Kidney epithelial cell (primary cell): ENCODE data around the gene SPTB. TPM values are rescaled to one million over a fixed set of nuclear protein-coding genes. Genes with fewer than 3 reads are reported as not detected.

ENCODE experiments used
- DNase-seq: peaks from one replicate; pipeline ENCODE4 v3.0.0-alpha.2; 2010; ENCODE audit warnings: low read depth
- H3K27me3 ChIP-seq: 2 replicates; pipeline ENCODE4 v1.6.0; 2011; ENCODE audit warnings: low read length; ENCODE audit not compliant: control insufficient read depth, insufficient read depth
- H3K36me3 ChIP-seq: 2 replicates; pipeline ENCODE4 v1.5.1; 2011; ENCODE audit warnings: low read length; ENCODE audit not compliant: control insufficient read depth, insufficient read depth
- H3K4me3 ChIP-seq: 2 replicates; pipeline ENCODE4 v1.5.1; 2011; ENCODE audit warnings: low read depth, mild to moderate bottlenecking, control low read depth, low read length
- total RNA-seq: library from RNA; depleted of rRNA; stranded (reverse); fragments of >200 nt; gene quantifications from 2 replicates; pipeline ENCODE4 v1.2.3, GENCODE V29; 2015
- TF ChIP-seq, protein P1 (sequence below): IDR thresholded peaks from 2 replicates; pipeline ENCODE4 v1.5.1; 2011; ENCODE audit warnings: mild to moderate bottlenecking, moderate library complexity, low read length, control low read depth, inconsistent platforms; ENCODE audit not compliant: insufficient read depth, poor library complexity, severe bottlenecking

The SPTB gene
- total RNA-seq, 1 donor from 2014 or later = 0.54 TPM

DNA sequence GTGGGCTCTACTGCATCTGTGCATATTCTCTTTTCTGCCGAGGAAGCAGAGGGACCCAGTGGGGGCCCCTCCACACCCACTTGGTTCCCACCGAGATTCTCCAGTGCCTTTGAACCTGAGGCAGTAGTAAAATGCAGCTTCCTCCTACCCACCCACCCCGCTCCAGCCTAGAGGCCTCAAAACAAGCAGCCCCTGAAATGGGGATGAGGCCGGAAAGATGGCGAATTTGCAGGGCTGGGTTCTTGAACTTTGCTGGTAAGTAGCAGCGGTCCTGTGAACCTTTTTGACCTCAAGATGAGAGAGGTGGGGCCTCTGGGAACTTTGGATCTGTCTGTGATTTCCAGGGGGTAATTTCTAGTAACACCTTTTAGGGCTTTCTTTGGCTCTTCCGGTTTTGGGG, 160.1 kb downstream of the SPTB start:
- DNase-seq = no peak
- Histone ChIP-seq H3K27me3 (no peaks in the 10 kb centered on the region), H3K36me3 (no peaks in the 10 kb centered on the region), H3K4me3 (no peak overlapping the region)
- TF ChIP-seq, protein P1, sequence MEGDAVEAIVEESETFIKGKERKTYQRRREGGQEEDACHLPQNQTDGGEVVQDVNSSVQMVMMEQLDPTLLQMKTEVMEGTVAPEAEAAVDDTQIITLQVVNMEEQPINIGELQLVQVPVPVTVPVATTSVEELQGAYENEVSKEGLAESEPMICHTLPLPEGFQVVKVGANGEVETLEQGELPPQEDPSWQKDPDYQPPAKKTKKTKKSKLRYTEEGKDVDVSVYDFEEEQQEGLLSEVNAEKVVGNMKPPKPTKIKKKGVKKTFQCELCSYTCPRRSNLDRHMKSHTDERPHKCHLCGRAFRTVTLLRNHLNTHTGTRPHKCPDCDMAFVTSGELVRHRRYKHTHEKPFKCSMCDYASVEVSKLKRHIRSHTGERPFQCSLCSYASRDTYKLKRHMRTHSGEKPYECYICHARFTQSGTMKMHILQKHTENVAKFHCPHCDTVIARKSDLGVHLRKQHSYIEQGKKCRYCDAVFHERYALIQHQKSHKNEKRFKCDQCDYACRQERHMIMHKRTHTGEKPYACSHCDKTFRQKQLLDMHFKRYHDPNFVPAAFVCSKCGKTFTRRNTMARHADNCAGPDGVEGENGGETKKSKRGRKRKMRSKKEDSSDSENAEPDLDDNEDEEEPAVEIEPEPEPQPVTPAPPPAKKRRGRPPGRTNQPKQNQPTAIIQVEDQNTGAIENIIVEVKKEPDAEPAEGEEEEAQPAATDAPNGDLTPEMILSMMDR = no peak

DNA sequence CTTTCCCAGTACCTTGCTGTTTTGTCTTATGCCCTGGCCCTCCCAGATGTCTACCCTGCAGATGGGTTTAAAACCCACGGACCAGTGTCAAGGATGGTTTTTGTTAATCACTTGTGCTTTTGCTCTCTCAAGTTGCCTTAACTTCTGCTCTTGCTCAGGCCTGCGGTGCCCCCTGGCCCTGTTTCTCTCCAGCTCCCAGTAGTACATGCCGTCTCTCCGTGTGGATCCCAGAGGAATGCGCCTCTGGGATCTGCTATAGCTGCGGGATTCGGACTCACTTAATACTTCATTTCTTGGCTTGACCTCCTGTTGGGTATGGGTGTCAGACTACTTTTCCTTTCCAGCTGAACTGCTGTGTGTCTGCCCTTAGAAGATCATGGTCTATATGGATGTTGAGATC, 160.9 kb downstream of the SPTB start:
- H3K27me3 ChIP-seq = no peaks in the 10 kb centered on the region
- no peak overlapping the region for H3K4me3 ChIP-seq
- no peak for DNase-seq
- no peaks in the 10 kb centered on the region for H3K36me3 ChIP-seq
- TF ChIP-seq, protein P1 = no peak

DNA sequence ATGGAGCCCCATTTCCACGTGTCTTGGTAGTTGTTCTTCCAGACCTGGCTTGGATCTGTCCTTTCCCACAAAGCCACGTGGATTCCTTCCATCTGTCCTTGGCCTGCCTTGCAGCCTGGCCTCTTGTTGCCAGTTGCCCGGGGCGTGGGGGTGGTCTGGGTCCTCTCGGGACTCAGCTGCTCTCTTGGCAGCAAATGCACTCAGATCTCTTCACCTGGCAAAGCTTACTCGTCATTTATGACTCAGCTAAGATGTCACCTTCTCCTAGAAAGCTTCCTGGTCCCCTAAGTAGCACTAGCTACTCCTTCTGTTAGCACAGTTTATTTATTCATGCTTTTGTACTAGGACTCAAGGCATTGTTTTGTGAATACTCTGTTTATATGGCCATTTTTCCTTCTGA, 161.8 kb downstream of the SPTB start:
- no peak overlapping the region for H3K4me3 ChIP-seq
- no peak for DNase-seq
- no peaks in the 10 kb centered on the region for H3K27me3 ChIP-seq
- H3K36me3 ChIP-seq = no peaks in the 10 kb centered on the region
- TF ChIP-seq, protein P1 = no peak

DNA sequence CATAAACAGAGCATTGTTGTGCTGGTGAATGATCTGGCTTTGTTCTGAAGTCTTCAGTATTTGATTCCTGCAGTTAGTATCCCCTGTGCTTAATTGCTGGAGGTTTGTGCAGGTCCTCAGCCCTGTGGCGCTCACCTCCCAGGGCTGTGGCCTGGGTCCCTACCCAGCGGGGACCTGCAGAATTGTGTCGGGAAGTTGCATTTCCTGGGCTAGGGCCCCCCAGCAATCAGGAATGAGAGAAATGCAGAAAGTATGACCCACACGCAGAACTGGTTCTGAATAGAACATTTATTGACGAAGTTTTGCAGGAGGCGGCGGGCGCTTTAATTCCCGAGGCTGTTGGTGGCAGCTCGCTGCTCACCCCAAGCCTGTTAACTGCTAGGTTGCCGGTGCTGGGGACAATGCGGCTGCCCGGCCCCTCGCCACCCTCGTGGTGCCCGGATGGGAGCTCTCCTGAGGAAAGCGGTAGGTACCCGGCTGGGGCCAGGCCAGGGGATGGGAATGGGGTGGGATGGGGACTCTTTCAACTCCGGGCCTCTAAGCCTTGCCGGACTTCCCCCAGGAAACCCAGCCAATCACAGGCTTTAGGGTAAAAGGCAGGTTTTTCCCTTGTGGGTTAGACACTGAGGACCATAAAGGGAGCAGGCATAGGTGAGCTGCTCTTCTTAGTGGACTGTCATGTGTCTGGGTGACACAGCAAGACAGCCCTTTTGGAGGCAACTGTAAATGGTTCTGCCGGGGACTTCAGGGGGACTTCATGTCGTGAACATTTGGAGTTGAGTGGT, 163.9 kb downstream of the SPTB start:
- Histone ChIP-seq H3K27me3 (no peaks in the 10 kb centered on the region), H3K36me3 (no peaks in the 10 kb centered on the region), H3K4me3 (peak overlapping the region; percentile 13)
- DNase-seq = no peak
- TF ChIP-seq, protein P1 = no peak

DNA sequence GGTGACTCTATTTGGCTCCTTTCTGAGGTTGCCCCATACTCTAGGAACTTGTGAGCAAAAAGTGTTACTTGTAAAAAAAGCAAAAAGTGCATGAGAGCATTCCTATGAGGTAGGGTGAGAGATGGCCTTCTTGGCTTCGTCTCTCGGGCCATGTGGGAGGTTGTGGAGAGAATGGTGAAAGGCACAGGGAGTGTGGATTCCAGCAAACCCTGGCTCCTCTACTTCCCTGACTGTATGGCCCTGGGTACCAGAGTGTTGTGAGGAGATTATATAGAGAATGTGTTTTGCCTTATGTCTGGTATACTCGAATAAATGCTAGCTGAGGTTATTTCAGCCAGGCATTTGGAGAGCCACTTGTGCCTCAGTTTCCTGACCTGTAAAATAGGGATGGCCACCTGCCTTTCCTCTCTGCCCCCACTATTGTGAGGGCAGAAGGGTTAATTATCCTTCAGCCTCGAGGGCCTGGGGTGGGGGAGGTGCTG, 164.5 kb downstream of the SPTB start:
- Histone ChIP-seq H3K36me3 (no peaks in the 10 kb centered on the region), H3K27me3 (no peaks in the 10 kb centered on the region), H3K4me3 (no peak overlapping the region)
- no peak for DNase-seq
- TF ChIP-seq, protein P1 = no peak
